Measurements from ENCODE around the gene NTSR2. TPM values are rescaled to one million over a fixed set of nuclear protein-coding genes. Genes with fewer than 3 reads are reported as not detected.
A peak's percentile ranks its signal among the peaks of the same experiment; 100 is the strongest.

NTSR2 gene, protein sequence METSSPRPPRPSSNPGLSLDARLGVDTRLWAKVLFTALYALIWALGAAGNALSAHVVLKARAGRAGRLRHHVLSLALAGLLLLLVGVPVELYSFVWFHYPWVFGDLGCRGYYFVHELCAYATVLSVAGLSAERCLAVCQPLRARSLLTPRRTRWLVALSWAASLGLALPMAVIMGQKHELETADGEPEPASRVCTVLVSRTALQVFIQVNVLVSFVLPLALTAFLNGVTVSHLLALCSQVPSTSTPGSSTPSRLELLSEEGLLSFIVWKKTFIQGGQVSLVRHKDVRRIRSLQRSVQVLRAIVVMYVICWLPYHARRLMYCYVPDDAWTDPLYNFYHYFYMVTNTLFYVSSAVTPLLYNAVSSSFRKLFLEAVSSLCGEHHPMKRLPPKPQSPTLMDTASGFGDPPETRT
- total RNA-seq (2021; fragmentation: NEBNext Ultra II Directional; extraction: Animal tissue kit (Norgen Biotek cat#: 25700)) = not detected in 2 replicates
- polyA plus RNA-seq (2011; rRNA removed) = 0.05 and 0.09 TPM in 2 replicates
- polyA plus RNA-seq (2011; cell fraction: cytosol; rRNA removed) = not detected
- 0.07 TPM for polyA plus RNA-seq (2011; cell fraction: nucleus; rRNA removed)
- 0.10 TPM in 1 of 4 replicates, not detected in the others for polyA plus RNA-seq (2012, experiment 1 of 2)
- polyA plus RNA-seq (2012, experiment 2 of 2) = not detected
- 0.14 TPM for polyA plus RNA-seq (2013, experiment 1 of 2)
- polyA plus RNA-seq (2013, experiment 2 of 2) = 0.13 TPM
- not detected in 2 replicates for polyA minus RNA-seq (2011; rRNA and poly(A)+ RNA removed)
- not detected for polyA minus RNA-seq (2011; cell fraction: cytosol; rRNA and poly(A)+ RNA removed)
- polyA minus RNA-seq (2011; cell fraction: nucleus; rRNA and poly(A)+ RNA removed) = not detected
- long read RNA-seq, experiment 1 = 0 reads
- long read RNA-seq, experiment 2 = 0 reads

DNA sequence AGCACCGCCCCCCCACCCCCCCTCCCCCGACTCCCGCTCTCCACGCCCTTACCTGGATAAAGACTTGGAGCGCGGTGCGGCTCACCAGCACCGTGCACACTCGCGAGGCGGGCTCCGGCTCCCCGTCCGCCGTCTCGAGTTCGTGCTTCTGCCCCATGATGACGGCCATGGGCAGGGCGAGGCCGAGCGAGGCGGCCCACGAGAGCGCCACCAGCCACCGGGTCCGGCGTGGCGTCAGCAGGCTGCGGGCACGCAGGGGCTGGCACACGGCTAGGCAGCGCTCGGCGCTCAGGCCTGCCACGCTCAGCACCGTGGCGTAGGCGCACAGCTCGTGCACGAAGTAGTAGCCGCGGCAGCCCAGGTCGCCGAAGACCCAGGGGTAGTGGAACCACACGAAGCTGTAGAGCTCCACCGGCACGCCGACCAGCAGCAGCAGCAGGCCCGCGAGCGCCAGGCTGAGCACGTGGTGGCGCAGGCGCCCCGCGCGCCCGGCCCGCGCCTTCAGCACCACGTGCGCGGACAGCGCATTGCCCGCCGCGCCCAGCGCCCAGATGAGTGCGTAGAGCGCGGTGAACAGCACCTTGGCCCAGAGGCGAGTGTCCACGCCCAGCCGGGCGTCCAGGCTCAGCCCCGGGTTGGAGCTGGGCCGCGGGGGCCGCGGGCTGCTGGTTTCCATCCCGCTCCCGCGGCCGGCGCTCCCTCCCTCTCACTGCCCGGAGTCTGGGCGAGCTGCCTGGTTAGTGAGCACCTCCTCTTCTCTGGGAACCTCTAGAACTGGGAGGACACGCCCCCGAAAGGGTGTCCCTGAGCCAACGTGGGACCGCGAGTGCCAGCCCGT is at the start of gene NTSR2:
Gene NTSR2, minus strand, starts transcription at position 742 of the 838 bp plus-strand sequence. Its CDS starts 66 bp downstream, at position 676.
- Histone ChIP-seq H2BK20ac (ENCODE audit: low read length) (no peak within 1 kb of the TSS), H3K27ac (ENCODE audit: low read depth, low read length) (no peak within 1 kb of the TSS), H2BK120ac (replicated peaks; ENCODE audit: low read depth, low read length) (no peak within 1 kb of the TSS), H2BK5ac (ENCODE audit: low read depth, low read length) (no peak within 1 kb of the TSS), H3K4me1 (replicated peaks in 1 of 4; ENCODE audit: control insufficient read depth in 3 of 4, insufficient read depth in 4 of 4, low read length in 3 of 4) (peaks cover 0 to 7% (median 3%) of the 10 kb centered on the region in 4 experiments; a peak in 1 of 7 replicates), H4K91ac (replicated peaks; ENCODE audit: insufficient read length, low read length) (no peak within 1 kb of the TSS), H3K9ac (replicated peaks in 1 of 4; ENCODE audit: extremely low read depth in 1 of 4, low read depth in 3 of 4, low read length in 3 of 4) (no peak within 1 kb of the TSS), H3K14ac (ENCODE audit: insufficient read length) (no peak within 1 kb of the TSS), H3K4ac (replicated peaks; ENCODE audit: insufficient read length, low read depth, low read length) (no peak within 1 kb of the TSS), H3K4me3 (ENCODE audit: extremely low read depth in 1 of 4, insufficient read depth in 2 of 4, low read depth in 3 of 4, low read length in 4 of 4) (peak within 1 kb of the TSS in 3 of 4 experiments; percentile 17 to 53 (median 28); a peak in 3 of 8 replicates), H3K18ac (ENCODE audit: extremely low read depth, low read length) (no peak within 1 kb of the TSS), H3K9me3 (ENCODE audit: insufficient read depth in 2 of 2, low read depth in 1 of 2, low read length in 1 of 2) (peaks cover 0 to 4% of the 10 kb centered on the region in 2 experiments; a peak in 1 of 4 replicates), H3K56ac (replicated peaks; ENCODE audit: insufficient read length, low read depth, low read length) (no peak within 1 kb of the TSS), H3K4me2 (ENCODE audit: insufficient read depth in 1 of 2, low read depth in 2 of 2, low read length in 2 of 2) (peak within 1 kb of the TSS; percentile 29 to 77), H3K79me2 (ENCODE audit: control insufficient read depth in 1 of 2, insufficient read depth in 2 of 2, low read length in 2 of 2) (no peaks in the 10 kb centered on the region), H2AFZ (ENCODE audit: low read length) (no peak within 1 kb of the TSS), H2AK5ac (ENCODE audit: low read depth, low read length) (no peak within 1 kb of the TSS), H3K79me1 (ENCODE audit: low read depth, low read length) (no peaks in the 10 kb centered on the region), H3K23me2 (ENCODE audit: low read depth, low read length) (no peaks in the 10 kb centered on the region; the same call in 1 of the 2 replicates), H4K20me1 (replicated peaks in 1 of 2; ENCODE audit: control insufficient read depth in 1 of 2, insufficient read depth in 2 of 2, low read length in 2 of 2) (peaks cover 0 to 2% of the 10 kb centered on the region in 2 experiments), H3K27me3 (replicated peaks in 1 of 4; ENCODE audit: control insufficient read depth in 3 of 4, extremely low read depth in 1 of 4, insufficient read depth in 3 of 4, low read length in 3 of 4) (peaks cover 8 to 28% (median 23%) of the 10 kb centered on the region in 4 experiments), H4K8ac (ENCODE audit: extremely low read depth, insufficient read depth, low read length) (peak within 1 kb of the TSS; percentile 26; the same call in 1 of the 2 replicates), H3K23ac (ENCODE audit: insufficient read length) (no peak within 1 kb of the TSS), H2BK15ac (ENCODE audit: low read length) (peak within 1 kb of the TSS; percentile 88; the same call in 1 of the 2 replicates), H3K36me3 (ENCODE audit: control insufficient read depth in 2 of 4, insufficient read depth in 4 of 4, low read length in 3 of 4) (no peaks in the 10 kb centered on the region), H4K5ac (ENCODE audit: insufficient read length, low read depth, low read length) (no peak within 1 kb of the TSS), H2BK12ac (ENCODE audit: low read depth, low read length) (peak within 1 kb of the TSS; percentile 68; the same call in 1 of the 2 replicates)
- WGBS, 2 experiments (ENCODE audit: extremely low coverage in 1 of 2, insufficient coverage in 1 of 2, insufficient read length in 1 of 2, insufficient replicate concordance in 2 of 2, low coverage in 1 of 2, low lambda C conversion rate in 2 of 2, missing lambda C conversion rate in 1 of 2) = 50% methylated on average over 61 of the region's 93 CpGs; no CpG with 5 or more reads in 1 of the 2 experiments
- ChIA-PET POLR2A (ENCODE audit: partially characterized antibody) (interaction anchor here (0.9 kb wide), 1 partner anchor 11 kb away, joined by 3 read pairs; no protein-coding TSS in a partner anchor), CTCF (ENCODE audit: partially characterized antibody) (interaction anchor here (0.8 to 8.7 kb wide), 6 partner anchors 12 to 110 kb away, joined by 3 to 76 read pairs (median 4); no protein-coding TSS in a partner anchor)
- no peak for FAIRE-seq
- DNase-seq (ENCODE audit: low read depth in 1 of 2, low spot score in 2 of 2) = peak; percentile 65 to 89
- TF ChIP-seq, protein P1, sequence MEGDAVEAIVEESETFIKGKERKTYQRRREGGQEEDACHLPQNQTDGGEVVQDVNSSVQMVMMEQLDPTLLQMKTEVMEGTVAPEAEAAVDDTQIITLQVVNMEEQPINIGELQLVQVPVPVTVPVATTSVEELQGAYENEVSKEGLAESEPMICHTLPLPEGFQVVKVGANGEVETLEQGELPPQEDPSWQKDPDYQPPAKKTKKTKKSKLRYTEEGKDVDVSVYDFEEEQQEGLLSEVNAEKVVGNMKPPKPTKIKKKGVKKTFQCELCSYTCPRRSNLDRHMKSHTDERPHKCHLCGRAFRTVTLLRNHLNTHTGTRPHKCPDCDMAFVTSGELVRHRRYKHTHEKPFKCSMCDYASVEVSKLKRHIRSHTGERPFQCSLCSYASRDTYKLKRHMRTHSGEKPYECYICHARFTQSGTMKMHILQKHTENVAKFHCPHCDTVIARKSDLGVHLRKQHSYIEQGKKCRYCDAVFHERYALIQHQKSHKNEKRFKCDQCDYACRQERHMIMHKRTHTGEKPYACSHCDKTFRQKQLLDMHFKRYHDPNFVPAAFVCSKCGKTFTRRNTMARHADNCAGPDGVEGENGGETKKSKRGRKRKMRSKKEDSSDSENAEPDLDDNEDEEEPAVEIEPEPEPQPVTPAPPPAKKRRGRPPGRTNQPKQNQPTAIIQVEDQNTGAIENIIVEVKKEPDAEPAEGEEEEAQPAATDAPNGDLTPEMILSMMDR (IDR thresholded peaks at IDR 0.05; ENCODE audit: control extremely low read depth in 1 of 3, insufficient read depth in 1 of 3, low read depth in 1 of 3, low read length in 3 of 3) = peak in 2 of 3 experiments; percentile 4 to 18; a peak in 2 of 4 replicates
- no peak for TF ChIP-seq BCL11A (IDR thresholded peaks at IDR 0.05; ENCODE audit: low read depth in 2 of 2, low read length in 2 of 2)
- no peak for TF ChIP-seq PHF8 (conservative IDR thresholded peaks at IDR 0.05; ENCODE audit: low read depth, low read length)
